ENCODE measurements around the gene RIMS4.

- no peak for TF ChIP-seq CTCF (IDR thresholded peaks at IDR 0.05)
- no peak for TF ChIP-seq POLR2A (IDR thresholded peaks at IDR 0.05)
Observed at GRCh38 chr20:44788706-44789456, 21.5 kb downstream of the RIMS4 start.

All from thyroid gland (tissue), 4 donors.